ENCODE data around the gene SP1.
A peak's percentile ranks its signal among the peaks of the same experiment; 100 is the strongest.
"Not testable (repeated sequence)": the region's sequence is repeated elsewhere in the genome, so short reads cannot be mapped to it uniquely, and the experiment has no call there.

The SP1 gene

DNA sequence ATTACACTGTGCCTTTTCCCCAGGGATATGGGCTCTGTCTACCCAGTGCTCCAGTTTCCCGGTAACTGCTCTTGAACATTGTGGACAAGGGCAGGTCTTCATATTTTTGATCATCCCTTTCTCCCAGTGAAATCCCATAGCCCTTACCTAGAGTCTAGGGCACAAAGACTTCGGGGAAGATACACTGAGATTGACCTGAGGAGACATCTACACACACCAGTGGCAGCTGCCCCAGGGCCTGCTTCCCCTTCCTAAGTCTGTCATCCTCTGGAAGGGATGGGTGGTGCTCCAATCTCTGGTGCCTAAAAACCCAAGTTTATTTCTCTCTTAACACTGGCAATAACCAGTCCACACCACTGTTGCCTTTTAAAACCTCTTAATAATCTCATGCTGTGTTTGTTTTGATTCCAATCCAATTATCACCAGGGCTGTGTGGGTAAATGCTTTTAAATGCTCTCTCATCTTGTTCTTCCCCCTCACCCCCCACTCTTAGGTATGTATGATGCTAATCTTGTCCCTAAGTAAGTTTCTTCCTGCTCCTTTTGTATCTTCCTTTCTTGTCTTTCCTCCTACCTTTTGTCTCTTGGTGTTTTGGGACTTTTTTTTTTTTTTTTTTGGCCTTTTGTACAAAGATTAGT is 35.9 kb downstream of the SP1 start:
- not testable (repeated sequence) for DNase-seq

DNA sequence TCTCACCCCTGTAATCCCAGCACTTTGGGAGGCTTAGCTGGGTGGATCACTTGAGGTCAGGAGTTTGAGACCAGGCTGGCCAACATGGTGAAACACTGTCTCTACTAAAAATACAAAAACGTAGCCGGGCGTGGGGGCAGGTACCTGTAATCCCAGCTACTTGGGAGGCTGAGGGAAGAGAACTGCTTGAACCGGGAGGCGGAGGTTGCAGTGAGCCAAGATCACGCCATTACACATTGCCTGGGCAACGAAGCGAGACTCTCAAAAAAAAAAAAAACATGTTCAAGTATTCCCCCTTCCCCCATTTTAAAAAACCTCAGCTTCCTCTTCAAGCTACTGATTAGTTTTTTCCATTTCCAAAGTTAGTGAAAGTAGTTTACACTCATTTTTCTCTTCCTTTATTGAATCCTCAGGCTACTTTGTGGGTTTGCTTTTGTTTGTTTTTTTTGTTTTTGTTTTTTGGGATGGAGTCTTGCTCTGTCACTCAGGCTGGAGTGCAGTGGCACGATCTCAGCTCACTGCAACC is 37.4 kb downstream of the SP1 start:
- peak; percentile 36 for DNase-seq

- DNase-seq: no peak
Observed at GRCh38 chr12:53418221-53418620, 38.2 kb downstream of the SP1 start.

- no peak for DNase-seq
Observed at GRCh38 chr12:53419756-53420155, 39.8 kb downstream of the SP1 start.

DNA sequence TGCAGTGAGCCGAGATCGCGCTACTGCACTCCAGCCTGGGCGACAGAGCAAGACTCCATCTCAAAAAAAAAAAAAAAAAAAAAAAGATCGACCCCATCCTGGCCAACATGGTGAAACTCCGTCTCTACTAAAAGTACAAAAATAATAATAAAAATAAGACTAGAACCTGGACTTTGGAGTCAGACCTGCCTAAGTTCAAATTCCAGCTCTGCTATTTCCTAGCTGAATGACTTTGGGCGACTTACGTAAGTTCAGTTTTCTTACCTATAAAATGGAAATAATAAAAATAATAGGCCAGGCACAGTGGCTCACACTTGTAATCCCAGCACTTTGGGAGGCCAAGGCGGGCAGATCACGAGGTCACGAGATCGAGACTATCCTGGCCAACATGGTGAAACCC is 42.3 kb downstream of the SP1 start:
- DNase-seq: not testable (repeated sequence)

GRCh38 chr12:53423597-53423996 is 43.6 kb downstream of the SP1 start, which contains the start of gene AMHR2:
AMHR2 (plus strand) TSS chr12:53423855; CDS start chr12:53423935, 80 bp downstream.
- DNase-seq: no peak

DNA sequence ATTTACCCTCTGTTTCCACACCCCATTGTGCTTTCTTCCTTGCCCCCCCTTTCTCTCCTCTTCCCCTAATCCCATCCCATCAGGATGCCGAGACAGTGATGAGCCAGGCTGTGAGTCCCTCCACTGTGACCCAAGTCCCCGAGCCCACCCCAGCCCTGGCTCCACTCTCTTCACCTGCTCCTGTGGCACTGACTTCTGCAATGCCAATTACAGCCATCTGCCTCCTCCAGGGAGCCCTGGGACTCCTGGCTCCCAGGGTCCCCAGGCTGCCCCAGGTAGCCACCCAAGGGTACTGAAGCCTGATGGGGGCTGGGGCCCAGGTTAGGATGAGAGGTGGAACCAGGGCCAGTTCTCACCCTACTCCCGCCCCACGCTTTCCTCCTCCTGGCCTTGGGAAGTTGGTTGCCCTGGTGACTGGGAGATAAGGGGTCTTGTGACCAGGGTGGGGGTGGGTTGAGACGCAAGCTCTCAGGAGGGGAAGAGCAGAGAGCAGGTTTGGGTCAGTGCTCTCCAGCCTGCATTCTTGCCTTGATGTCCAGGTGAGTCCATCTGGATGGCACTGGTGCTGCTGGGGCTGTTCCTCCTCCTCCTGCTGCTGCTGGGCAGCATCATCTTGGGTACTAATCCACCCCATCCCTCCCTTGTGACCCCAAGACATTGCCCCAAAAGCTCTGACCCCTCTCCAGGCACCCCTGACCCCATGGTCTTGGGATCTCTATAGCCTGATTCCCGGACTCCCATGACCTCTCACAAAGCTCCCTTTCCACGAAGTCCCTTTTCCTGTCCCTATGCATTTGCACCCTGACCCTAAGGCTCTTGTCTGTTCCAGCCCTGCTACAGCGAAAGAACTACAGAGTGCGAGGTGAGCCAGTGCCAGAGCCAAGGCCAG is 44.9 kb downstream of the SP1 start:
- no peak for DNase-seq

DNA sequence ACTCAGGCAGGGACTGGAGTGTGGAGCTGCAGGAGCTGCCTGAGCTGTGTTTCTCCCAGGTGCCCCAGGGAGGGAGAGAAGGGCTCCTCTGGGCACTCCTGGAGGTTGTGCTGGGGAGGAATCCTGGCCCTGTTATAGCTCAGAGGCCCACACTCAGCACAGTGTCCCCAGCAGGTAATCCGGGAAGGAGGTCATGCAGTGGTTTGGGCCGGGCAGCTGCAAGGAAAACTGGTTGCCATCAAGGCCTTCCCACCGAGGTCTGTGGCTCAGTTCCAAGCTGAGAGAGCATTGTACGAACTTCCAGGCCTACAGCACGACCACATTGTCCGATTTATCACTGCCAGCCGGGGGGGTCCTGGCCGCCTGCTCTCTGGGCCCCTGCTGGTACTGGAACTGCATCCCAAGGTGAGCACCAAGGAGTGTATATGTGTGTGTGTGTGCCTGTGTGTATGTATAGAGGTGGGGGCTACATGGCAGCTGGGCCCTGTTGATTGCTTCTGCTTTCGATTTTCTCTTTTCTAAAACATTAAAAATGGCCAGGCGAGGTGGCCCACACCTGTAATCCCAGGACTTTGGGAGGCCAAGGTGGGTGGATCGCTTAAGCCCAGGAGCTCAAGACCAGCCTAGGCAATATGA is 45.7 kb downstream of the SP1 start:
- no peak for DNase-seq

GRCh38 chr12:53427905-53428594 is 48.1 kb downstream of the SP1 start:
- peak; percentile 66 for DNase-seq

DNA sequence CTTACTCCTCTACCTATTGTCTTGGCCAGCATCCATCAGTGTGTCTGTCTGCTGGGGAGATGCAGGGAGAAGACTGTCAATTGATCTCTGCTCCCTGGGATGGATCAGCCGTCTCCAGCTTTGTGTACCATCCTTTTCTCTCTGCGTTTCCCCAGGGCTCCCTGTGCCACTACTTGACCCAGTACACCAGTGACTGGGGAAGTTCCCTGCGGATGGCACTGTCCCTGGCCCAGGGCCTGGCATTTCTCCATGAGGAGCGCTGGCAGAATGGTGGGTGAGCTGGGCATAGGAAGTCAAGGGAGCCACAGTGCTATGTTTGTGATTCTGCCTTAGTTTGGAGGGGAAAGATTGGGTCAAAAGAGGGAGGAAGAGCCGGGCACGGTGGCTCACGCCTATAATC is 48.8 kb downstream of the SP1 start:
- no peak for DNase-seq

- DNase-seq: no peak
Observed at GRCh38 chr12:53430116-53430515, 50.1 kb downstream of the SP1 start.

GRCh38 chr12:53431187-53431586 is 51.2 kb downstream of the SP1 start:
- no peak for DNase-seq

DNA sequence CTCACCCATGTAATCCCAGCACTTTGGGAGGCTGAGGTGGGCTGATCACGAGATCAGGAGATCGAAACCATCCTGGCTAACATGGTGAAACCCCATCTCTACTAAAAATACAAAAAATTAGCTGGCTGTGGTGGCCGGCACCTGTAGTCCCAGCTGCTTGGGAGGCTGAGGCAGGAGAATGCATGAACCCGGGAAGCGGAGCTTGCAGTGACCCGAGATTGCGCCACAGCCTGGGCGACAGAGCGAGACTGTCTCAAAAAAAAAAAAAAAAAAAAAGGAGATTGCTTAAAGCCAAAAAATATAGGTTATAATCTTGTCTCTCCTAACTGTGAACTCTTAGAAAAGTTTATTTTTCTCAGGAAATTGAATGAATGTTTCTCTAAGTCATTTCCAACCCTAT is 55.4 kb downstream of the SP1 start:
- not testable (repeated sequence) for DNase-seq

- not testable (repeated sequence) for DNase-seq
Observed at GRCh38 chr12:53439582-53439981, 59.6 kb downstream of the SP1 start.

GRCh38 chr12:53441040-53441833 is 61.3 kb downstream of the SP1 start, which contains the start of gene PRR13:
PRR13 (plus strand) TSS chr12:53441734; CDS start chr12:53442715, 981 bp downstream.
- peak; percentile 100 for DNase-seq

DNA sequence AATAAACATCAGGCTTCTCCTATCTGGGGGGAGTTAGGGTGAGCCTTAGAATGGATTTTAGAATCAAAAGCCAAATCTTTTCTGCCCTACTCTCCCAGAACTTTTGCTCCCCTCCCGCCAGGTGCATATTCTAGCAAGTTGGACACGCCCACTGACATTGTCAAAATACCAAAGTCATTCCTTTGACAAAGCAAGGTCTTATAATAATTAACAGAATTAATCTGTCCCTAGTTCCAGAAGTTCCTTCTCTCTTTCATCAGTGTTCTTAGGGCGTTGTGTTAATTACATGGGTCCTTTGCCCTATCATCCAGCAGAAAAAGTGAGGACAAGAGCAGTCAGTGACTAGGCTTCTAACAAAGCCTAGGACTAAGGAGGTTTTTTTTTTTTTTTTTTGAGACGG is 64.0 kb downstream of the SP1 start:
- DNase-seq: no peak

DNA sequence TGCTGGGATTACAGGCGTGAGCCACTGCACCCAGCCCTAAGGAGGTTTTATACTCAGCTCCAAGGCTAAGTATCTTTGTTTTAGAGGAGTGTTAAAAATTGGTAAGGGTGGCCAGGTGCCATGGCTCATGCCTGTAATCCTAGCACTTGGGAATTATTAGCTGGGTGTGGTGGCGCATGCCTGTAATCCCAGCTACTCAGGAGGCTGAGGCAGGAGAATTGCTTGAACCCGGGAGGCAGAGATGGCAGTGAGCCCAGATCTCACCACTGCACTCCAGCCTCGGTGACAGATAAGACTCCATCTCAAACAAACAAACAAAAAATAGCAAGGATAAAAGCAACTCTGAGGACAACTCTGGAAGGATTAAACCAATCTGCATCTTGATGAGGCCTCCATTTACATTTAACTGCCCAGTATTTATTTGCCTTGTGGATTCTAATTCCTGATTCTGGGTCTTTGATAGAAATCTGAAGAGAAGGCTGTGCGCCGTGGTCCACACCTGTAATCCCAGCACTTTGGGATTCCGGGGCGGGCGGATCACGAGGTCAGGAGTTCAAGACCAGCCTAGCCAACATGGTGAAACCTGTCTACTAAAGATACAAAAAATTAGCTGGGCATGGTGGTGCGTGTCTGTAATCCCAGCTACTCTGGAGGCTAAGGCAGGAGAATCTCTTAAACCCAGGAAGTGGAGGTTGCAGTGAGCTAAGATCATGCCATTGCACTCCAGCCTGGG is 64.8 kb downstream of the SP1 start:
- not testable (repeated sequence) for DNase-seq

DNA sequence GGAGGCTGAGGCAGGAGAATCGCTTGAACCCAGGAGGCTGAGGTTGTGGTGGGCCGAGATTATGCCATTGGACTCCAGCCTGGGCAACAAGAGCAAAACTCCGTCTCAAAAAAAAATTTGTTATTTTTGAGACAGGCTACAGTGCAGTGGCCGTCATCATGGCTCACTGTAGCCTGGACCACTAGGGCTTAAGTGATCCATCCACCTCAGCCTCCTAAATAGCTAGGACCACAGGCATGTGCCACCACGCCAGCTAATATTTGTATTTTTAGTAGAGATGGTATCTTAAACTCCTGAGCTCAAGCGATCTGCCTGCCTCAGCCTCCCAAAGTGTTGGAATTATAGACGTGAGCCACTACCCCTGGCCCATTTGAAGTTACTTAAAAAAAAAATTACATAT is 71.0 kb downstream of the SP1 start:
- DNase-seq: no peak

GRCh38 chr12:53451661-53452158 is 71.7 kb downstream of the SP1 start, which contains the start of gene PCBP2:
PCBP2 (plus strand) TSS chr12:53452102; CDS start chr12:53454801, 2,699 bp downstream.
- peak; percentile 99 for DNase-seq

GRCh38 chr12:53452159-53453077 is 72.4 kb downstream of the SP1 start:
- DNase-seq: peak; percentile 69

Measured in activated CD4-positive, alpha-beta T cell treated with anti-CD3 and anti-CD28 coated beads, Interleukin-2, amount 50 U/mL, for 16 hours (primary cell).